ENCODE measurements around the gene ZNF652.

The ZNF652 gene

GRCh38 chr17:49356320-49356719, 5.7 kb downstream of the ZNF652 start:
- no peak for DNase-seq

GRCh38 chr17:49353607-49354006, 8.4 kb downstream of the ZNF652 start:
- DNase-seq = no peak

- no peak for DNase-seq
These were observed 9.4 kb downstream of the ZNF652 start for GRCh38 chr17:49352587-49353154.

- DNase-seq = no peak
These were observed 10.4 kb downstream of the ZNF652 start for GRCh38 chr17:49351572-49352140.

- DNase-seq = no peak
These were observed 12.5 kb downstream of the ZNF652 start for GRCh38 chr17:49349541-49349940.

GRCh38 chr17:49344914-49345313, 17.1 kb downstream of the ZNF652 start:
- no peak for DNase-seq

- no peak for DNase-seq
These were observed 18.8 kb downstream of the ZNF652 start for GRCh38 chr17:49343273-49343672.

GRCh38 chr17:49342575-49342936, 19.5 kb downstream of the ZNF652 start:
- DNase-seq = no peak

GRCh38 chr17:49341356-49341755, 20.7 kb downstream of the ZNF652 start:
- peak; percentile 13 for DNase-seq

GRCh38 chr17:49339354-49339753, 22.7 kb downstream of the ZNF652 start:
- no peak for DNase-seq

- DNase-seq = no peak
These were observed 23.2 kb downstream of the ZNF652 start for GRCh38 chr17:49338883-49339282.

GRCh38 chr17:49337884-49338283, 24.2 kb downstream of the ZNF652 start:
- peak; percentile 46 for DNase-seq

- DNase-seq = no peak
These were observed 27.1 kb downstream of the ZNF652 start for GRCh38 chr17:49334744-49335512.

GRCh38 chr17:49333804-49334203, 28.2 kb downstream of the ZNF652 start:
- no peak for DNase-seq

- peak; percentile 38 for DNase-seq
These were observed 33.9 kb downstream of the ZNF652 start for GRCh38 chr17:49327835-49328784.

- DNase-seq = no peak
These were observed 36.1 kb downstream of the ZNF652 start for GRCh38 chr17:49325980-49326379.

- no peak for DNase-seq
These were observed 43.5 kb downstream of the ZNF652 start for GRCh38 chr17:49318435-49318965.

GRCh38 chr17:49316889-49317675, 45.0 kb downstream of the ZNF652 start:
- no peak for DNase-seq

- DNase-seq = no peak
These were observed 45.8 kb downstream of the ZNF652 start for GRCh38 chr17:49316258-49316570.

GRCh38 chr17:49315551-49316257, 46.3 kb downstream of the ZNF652 start:
- DNase-seq = peak; percentile 88

- DNase-seq = no peak
These were observed 49.3 kb downstream of the ZNF652 start for GRCh38 chr17:49312722-49313121.

GRCh38 chr17:49299996-49300395, 62.1 kb downstream of the ZNF652 start:
- DNase-seq = no peak

All from kidney glomerular epithelial cell (primary cell).